LoVo (cell line): Measurements from ENCODE around the gene SNTG2.

Experiments
- DNase-seq: peaks from one replicate; pipeline ENCODE4 v3.0.0-alpha.2; 2016; ENCODE audit warnings: low spot score

Gene SNTG2

DNA sequence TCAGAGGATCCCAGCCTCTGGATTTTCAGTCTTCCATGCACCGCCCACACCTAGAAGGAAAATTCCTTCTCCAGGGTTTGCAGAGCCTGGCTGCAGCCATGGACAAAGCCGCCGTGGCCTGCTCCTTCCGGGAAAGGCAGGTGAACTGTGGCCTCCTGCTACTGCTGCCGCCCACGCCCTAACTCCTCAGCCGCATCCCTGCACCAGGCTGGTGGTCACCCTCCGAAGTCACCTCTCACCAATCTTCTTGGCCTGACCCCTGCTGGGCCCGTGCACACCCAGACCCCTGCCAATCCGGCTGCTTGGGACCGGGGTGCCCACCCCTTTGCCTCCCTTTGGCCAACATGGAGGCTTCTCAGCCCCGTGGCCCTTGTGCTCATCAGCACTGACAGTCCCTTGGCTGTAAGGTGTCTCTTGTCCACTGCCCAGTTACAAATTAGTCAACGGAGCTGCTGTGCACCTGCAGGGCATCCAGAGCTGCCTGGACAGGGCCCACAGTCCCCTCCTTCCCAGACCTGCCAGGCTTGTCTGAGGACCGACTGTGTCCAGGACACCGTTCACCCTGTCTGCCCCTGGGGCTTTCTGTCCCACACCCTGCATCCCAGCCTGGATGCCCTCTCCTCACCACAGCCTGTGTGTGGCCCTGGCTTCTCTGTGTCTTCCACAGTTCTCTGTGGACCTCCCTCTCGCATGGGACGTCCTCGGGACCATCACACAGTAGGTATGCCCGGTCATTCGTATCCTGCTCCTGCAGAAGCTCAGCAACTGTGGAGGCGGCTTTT is 332.6 kb downstream of the SNTG2 start:
- DNase-seq = no peak

DNA sequence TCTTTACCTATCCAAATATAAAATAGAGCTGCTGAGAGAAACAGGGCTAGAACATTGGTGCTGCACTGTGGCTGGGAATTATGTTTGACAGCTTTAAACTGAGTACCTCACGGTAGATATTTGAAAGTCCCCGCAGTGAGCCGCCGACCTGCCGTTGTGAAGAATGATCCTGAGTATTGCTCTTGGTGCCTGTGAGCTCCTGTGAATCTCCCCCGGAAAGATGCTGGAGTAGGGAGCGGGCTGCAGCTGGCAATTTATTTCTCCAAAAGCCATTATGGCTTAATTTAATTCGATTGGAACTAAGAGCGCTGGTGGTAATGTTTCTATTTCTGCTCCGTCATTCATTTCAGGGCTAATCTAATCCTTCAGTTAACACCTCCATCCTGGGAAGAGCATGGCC is 333.2 kb downstream of the SNTG2 start:
- no peak for DNase-seq

DNA sequence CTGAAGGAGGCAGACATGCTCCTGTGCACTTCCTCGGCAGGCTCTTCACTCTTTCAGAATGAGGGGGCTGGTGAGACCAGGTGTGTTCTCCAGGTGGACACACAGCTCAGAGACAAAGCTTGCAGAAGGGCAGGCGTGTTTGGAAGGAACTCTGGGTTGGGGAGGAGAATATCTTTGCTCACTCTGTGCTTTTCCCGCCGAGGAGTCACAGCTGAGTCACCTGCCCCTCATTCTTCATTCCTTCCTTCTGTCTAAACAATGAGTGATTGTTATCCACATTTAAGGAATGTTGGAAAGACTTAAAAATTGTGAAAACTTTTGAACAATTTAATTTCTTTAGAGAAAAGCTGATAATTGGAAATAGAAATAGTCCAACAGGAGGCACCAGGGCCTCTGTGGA is 336.3 kb downstream of the SNTG2 start:
- no peak for DNase-seq

DNA sequence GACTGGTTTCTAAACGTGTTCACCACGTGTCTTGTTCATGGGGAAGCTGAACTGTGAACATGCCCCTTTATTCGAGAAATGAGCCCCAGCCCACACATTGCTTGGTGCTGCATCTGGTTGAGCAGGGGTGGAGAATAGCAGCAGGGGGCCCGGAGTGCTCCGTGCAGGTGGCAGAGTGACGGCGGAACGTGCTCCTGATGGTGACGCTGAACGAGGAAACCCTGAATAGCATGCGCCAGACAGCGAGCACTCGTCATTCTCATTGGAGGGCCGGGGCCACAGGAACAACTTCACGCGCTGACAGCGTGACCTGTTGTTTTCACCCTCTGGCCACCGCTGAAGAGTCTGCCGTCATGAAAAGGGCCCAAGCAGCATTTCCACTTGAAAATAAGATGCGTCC is 336.8 kb downstream of the SNTG2 start:
- DNase-seq = no peak

DNA sequence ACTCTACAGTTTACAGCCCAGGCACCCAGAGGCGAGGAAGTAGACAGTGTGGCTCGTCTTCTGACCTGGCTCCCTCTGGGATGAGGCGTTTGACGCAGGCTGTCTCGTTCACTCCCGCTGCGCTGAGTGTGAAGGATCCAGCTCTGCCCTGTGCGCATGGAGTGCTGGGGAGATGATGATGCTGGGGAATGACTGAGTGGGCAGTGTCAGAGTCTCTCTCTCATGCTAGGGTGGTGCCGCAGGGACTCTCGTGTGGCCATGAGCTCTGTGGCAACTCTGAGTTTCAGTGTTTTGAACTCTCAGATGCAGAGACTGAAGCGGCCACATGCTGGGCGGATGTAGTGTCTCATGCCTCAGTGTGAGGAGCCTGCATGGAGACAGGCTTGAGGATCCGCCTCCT is 344.3 kb downstream of the SNTG2 start:
- no peak for DNase-seq

DNA sequence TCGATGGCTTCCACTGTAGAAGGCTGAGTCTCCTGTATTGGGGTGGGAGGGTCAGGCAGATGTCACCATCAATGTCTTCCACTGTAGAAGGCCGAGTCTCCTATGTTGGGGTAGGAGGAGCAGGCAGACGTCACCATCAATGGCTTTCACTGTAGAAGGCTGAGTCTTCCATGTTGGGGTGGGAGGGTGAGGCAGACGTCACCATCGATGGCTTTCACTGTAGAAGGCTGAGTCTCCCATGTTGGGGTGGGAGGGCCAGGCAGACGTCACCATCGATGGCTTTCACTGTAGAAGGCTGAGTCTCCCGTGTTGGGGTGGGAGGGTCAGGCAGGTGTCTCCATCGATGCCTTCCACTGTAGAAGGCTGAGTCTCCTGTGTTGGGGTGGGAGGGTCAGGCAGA is 345.1 kb downstream of the SNTG2 start:
- DNase-seq = no peak

DNA sequence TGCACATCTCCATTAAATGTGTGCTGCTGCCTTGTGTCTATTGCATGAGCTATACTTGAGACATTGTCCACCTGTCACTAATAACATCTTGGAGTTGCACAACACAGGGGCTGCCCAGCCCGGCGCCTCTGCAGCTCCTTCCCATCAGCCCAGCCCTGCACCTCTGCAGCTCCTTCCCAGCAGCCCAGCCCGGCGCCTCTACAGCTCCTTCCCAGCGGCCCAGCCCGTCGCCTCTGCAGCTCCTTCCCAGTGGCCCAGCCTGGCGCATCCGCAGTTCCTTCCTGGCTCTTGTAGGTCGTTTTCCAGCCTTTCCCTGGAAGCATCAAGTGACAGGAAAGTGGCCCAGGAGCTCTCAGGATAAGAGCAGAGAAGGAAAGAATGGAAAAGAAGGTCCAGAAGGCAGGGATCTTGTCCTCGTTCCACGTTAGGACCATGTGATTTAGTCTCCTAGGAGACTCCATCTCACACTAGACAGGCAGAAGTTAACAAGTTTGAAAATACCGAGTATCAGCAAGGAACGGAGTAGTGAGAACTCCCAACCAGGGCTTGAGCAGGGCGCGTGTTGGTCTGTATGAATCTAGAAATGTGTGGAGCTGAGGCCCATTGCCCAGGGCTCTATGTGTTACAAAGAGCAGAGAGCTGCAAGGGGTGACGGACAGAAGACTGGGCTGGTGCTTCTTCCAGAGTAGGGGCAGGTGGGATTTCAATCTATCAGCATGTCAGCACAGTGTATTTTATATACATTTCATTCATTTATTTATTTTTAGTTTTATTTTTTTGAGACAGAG is 346.9 kb downstream of the SNTG2 start:
- DNase-seq = no peak

DNA sequence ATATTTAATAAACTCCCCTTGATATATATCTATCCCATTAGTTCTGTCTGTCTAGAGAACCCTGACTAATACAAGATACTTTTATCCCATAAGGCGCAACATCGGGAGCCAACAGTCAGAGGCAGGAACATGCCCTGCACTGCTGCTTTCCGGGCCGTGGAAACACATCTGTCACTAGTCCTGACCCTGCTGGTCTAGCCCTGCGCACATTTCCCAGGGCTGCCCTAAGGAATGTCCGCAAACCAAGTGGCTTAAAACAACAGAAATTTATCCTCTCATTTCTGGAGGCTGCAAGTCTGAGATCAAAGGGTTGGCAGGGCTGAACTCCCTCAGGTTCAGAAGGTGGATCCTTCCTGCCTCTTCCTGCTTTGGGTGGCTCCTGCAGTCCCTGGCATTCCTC is 348.4 kb downstream of the SNTG2 start:
- no peak for DNase-seq

DNA sequence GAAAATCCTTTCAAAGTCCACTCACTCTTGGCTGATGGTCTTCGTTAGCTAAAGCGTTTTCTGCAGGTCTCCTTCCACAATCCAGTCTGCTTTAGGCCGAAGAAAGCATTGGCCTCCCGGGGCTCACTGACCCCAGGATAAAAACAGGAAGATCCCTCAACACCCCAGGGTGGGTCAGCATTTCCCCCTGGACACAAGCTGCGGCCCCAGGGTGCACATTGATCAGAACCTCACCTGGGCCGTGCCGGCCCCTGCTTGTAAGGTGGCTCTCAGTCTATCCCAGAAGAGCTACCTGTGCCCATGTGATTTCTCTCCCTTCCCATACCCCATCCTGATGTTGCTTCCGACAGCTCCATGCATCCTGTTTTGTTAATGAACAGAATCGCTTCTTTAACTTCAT is 349.6 kb downstream of the SNTG2 start:
- no peak for DNase-seq

DNA sequence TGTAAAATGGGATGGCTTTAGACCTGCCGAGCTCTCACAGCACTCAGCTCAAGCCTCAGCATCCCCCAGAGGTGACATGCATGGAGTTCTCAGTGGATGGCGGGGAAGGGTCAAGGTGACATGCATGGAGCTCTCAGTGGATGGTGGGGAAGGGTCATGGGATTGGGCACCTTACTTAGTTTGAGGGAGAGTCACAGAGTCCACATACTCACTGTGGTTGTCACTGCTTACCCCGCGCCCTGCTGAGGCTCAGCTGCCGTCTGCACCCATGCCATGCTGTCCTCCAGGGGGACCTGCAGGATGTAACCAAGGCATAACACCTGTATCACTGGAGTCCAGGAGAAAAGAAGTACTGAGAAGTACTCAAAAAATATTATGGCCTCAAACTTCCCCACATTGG is 350.4 kb downstream of the SNTG2 start:
- no peak for DNase-seq

DNA sequence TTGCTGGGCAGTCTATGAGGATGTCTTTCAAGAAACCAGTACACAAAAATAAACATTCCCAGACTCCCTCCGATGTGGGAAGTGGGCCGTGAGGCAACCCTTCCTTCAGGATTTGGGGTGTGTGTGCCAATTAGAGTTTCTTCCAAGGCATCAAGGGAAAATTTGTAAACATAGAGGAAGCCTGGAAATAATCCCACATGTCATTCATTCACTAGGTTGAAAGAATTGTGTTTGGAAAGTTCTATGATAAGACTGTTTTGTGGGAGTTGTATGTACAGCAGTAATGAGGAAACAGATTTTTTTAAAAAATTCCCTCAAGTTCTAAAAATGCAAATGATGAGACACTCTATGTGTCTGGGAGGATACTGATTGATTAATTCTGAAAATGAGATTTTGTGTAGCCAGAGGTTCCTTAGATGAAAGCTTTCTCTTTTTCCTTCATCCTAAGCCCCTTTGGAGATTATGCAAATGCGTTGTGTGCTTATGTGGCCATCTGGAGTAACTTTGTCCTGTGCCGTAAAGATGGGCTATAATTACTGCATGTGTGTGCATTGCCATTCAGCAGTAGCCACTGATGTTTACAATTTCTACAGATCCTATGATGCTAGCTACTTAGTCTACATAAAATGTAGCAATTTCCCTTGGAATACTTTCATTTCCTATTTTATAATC is 354.8 kb downstream of the SNTG2 start:
- no peak for DNase-seq

DNA sequence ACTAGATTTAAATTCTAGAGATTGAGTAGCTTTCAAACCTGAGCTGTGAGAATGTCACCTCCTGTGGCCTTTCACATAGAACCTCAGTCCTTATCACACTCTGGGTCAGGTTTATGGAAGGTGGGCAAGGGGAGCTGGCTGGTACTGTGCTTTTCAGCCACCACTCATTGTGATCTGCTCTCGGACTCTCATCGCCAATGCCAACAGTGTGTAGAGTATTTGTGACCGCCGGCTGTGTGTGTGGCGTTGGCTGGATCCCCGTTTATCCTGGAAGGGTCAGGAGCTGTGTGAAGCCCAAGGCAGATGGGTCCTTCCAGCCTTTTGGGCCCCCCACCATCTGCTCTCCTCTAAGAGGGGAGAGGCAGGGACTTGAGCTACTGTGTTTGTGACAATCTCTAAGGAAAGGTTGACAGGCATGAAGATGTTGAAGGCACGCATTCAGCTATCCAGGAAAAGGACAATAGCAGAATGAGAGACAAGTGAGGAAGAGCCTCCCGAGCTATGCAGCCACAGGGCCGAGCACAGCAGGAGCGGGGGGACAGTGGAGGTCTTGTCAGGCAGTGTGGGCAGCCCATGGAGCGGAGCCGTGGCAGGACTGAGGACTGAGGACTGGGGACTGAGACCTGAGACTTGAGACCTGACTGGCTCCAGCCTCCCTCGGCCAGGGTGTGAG is 355.5 kb downstream of the SNTG2 start:
- DNase-seq = no peak

DNA sequence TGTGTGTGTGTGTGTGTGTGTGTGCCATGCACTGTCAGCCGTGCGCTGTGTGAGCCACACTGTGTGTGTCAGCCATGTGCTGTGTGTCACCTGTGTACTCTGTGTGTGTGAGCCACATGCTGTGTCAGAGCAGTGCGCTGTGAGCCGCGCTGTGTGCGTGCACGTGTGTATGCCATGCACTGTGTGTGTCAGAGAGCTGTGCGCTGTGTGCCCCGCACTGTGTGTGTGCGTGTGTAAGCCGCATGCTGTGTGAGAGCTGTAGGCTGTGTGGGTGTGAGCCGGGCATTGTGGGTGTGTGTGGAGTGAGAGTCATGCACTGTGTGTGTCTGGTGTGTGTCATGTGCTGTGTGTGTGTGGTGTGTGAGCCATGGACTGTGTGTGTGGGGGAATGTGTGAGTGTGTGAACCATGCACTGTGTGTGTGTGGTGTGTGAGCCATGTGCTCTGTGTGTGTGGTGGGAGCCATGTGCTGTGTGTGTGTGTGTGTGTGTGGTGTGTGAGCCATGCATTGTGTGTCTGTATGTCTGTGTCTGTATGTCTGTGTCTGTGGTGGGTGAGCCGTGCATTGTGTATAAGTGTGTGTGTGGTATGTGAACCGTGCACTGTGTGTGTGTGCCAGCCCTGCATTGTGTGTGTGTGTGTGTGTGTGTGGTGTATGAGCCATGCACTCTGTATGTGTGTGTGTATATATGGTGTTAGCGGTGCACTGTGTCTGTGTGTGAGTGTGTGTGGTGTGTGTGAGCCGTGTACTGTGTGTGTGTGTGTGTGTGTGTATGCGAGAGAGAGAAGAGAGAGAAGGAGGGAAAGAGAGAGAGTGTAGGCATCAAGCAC is 356.3 kb downstream of the SNTG2 start:
- DNase-seq = no peak

DNA sequence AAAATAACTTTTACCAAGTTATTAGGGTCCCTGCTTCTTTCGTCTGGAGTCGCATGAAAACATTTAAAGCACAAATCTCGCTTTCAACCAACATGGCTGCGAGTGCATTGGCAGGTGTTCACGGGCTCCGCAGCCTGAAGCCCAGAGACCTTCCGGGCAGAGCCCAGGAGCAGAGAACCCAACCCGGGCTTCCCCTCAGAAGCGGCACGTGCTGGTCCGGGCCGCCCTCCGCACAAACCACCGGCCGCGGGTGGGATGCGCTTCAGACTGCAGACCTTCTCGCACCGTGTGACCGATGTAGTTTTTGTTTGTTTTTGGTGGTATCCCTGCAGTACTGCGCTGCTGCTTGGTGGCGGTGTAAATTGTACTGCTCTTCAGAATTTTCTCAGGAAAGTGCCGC is 357.0 kb downstream of the SNTG2 start:
- DNase-seq = no peak

DNA sequence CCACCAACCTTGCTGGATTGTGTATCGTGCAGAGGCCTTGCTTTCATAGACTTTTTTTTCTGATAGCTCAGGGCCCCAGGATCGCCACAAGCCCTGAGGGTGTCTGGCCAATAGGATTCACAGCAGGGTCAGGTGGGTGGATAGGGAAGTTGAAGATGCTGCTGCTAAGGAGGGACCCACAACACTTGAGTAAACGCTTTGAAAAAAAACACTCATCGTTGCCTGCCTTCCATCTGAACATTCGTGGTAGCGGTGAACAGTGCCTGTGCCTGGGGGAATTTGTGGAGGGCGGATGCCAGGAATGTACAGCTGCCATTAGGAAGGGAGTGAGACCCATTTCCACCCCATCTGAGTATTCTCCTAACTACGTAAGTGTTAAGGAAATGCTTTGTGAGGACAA is 358.0 kb downstream of the SNTG2 start:
- no peak for DNase-seq

DNA sequence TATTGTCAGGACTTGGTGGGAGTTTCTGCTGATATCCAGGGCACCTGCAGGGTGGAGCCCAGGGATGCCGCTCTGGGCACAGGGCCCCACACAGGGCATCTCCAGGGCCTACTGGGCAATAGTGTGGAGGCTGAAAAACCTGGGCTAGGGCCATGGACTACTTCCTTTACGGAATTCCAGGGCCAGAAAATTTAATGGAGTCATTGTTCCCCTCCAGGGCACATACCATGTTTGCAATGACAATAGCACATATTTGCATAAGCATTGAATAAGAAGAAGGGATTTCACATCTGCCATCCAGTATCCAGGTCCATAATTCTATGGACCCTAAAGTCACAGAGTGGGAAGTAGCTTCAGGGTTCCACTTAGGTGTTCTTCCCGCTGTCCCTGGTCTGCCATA is 358.9 kb downstream of the SNTG2 start:
- no peak for DNase-seq

DNA sequence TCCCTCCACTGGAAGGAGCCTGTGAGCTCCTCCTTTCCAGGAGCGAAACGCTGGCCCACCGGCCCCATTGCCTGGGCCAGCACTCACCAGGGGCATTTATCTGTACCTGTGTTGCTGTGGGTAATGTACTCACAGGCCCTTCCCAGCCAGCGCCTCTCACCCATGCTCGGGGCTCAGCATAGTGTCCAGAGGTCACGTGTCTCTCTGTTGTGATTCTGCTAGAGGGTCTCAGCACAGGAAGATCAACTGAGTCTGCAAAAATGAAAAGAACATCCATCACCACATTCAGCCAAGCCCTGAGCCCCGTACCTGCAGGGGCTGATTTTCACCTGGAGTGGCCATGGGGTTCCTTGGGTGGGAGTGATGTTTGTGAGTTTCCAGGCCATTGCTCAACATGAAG is 359.6 kb downstream of the SNTG2 start:
- DNase-seq = no peak

DNA sequence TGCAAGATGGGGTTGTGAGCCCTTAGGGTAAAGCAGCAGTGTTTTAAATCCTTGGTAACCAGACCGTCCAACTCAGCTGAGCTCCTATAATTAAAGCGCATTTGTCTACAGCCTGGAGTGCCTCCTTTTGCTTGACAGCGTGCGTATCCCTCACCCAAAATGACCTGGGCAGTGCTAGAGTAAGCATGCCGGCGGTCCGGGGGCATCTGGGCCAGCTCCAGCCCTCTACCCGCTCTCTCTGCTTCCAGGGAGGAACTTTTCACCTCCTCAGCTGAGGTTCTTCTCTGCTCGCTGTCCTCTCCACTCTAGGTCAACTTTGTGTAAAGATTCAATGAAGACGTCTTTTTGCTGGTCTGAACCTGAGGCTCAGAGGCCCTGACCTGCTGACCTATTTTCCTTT is 360.2 kb downstream of the SNTG2 start:
- DNase-seq = no peak

DNA sequence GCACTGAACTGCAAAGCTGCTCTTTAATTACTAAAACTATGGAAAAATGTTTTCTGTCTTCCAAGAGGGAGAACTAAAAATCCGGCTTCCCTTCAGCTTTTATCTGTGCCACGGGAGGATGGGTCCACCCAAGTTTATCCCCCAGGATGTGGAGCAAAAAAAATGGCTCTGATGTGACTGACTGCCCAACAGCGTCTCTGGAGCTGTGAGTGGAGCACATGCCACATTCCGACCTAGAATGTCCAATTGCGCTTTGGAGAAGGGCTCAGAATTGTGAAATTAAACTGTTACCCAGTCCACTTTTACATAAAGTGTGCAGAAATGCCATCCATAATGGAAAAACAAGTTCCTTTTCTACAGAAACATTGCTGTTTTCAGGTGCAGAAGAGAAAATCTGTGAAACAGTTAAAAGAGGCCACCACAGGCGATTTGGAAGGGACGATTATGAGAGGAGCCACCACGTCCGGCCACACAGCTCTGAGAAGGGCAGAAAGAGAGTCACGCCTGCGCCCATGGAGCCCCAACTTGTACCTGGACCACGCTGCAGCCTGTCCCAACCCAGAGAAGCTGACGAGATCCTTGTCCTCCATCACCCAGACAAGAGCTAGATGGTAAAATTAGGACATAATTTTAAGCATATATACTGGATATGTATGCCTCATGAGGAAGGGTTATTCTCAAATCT is 362.7 kb downstream of the SNTG2 start:
- no peak for DNase-seq

DNA sequence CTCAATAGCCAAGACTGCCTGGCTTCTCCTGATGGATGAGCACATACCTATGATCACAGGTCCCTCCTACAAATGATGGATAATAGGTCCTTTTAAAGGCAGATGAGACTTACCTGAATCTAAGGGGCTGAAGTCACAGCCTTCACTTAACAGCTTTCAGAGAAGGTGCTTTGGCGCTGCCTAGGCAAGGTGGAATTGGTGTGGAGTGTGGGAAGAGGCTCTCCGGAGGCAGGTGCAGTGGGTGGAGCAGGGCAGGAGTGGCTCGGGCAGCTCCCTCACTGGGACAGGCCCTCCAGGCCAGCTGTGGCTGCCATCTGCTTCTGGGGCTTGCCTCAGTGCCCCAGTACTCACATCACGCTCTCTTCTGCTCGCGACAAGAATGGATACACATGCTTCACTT is 363.6 kb downstream of the SNTG2 start:
- DNase-seq = no peak

DNA sequence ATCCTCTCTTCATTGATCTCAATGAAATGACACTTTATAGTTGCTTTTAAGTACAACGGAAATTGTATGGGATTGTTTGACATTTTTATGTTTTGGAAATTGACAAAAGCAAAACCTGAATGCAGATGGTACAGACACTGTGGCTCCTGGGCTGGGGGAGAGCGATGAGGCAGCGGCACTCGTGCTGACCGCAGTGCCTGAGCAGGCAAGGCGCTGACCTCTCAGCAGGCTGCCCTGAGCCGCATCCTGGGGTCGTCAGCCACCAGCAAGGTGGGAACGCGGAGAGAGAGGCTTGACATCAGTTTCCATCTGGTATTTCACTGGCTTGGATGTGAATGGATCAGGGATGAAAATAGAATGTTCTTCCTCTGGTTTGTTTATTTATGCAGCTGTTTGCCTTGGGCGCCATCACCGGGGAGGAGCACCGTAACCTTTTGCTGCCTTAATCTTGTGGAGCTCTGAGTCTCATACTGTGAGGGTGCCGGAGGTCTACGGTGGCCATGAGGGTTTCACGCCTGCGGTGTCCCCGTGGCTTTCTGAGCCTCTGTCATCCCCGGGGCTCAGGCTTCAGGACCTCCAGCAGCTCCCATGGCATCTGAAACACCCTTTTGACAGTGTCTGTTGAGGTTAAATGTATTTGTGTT is 367.8 kb downstream of the SNTG2 start:
- DNase-seq = no peak
